Loucy (cell line): ENCODE measurements around the gene TGFBI.

Experiments
- H2AFZ ChIP-seq: fragments of 200-600 bp; sonication (generic); 2 replicates; pipeline ENCODE4 v1.6.0; 2016; ENCODE audit warnings: antibody characterized with exemption, mild to moderate bottlenecking, low read length, moderate library complexity
- H3F3A ChIP-seq: fragments of 200-600 bp; 2 replicates; pipeline ENCODE4 v1.6.0; 2016; ENCODE audit warnings: antibody characterized with exemption, low read depth, mild to moderate bottlenecking
- H3K27me3 ChIP-seq: fragments of 200-600 bp; sonication (generic); 2 replicates; pipeline ENCODE4 v1.6.1; 2014; ENCODE audit warnings: low read length, mild to moderate bottlenecking; ENCODE audit not compliant: insufficient read depth, poor library complexity, severe bottlenecking
- H3K36me3 ChIP-seq: fragments of 200-600 bp; sonication (generic); 2 replicates; pipeline ENCODE4 v1.6.1; 2016; ENCODE audit warnings: low read length; ENCODE audit not compliant: insufficient read depth
- H3K4me1 ChIP-seq: fragments of 200-600 bp; sonication (generic); 2 replicates; pipeline ENCODE4 v1.5.1; 2014; ENCODE audit warnings: low read length, mild to moderate bottlenecking; ENCODE audit not compliant: insufficient read depth, poor library complexity, severe bottlenecking
- H3K4me2 ChIP-seq: fragments of 200-600 bp; sonication (generic); 2 replicates; pipeline ENCODE4 v1.6.0; 2014; ENCODE audit warnings: antibody characterized with exemption, low read length, low read depth, mild to moderate bottlenecking; ENCODE audit not compliant: poor library complexity, severe bottlenecking
- H3K4me3 ChIP-seq: fragments of 200-600 bp; sonication (generic); 2 replicates; pipeline ENCODE4 v1.5.1; 2014; ENCODE audit warnings: low read length, mild to moderate bottlenecking, mixed read lengths; ENCODE audit not compliant: poor library complexity, severe bottlenecking
- H3K79me2 ChIP-seq: fragments of 200-600 bp; sonication (generic); 2 replicates; pipeline ENCODE4 v1.6.1; 2014; ENCODE audit warnings: low read length; ENCODE audit not compliant: insufficient read depth
- H3K9ac ChIP-seq: fragments of 200-600 bp; sonication (generic); 2 replicates; pipeline ENCODE4 v1.6.0; 2014; ENCODE audit warnings: mild to moderate bottlenecking, low read depth, low read length, moderate library complexity; ENCODE audit not compliant: poor library complexity, severe bottlenecking
- H3K9me2 ChIP-seq: fragments of 200-600 bp; sonication (generic); replicated peaks from 2 replicates; pipeline ENCODE4 v1.6.1; 2016; ENCODE audit warnings: low read depth, low read length, mixed read lengths
- H3K9me3 ChIP-seq: fragments of 200-600 bp; sonication (generic); 2 replicates; pipeline ENCODE4 v1.6.1; 2014; ENCODE audit warnings: mild to moderate bottlenecking, antibody characterized with exemption, low read length, low read depth; ENCODE audit not compliant: insufficient read depth
- H4K20me1 ChIP-seq: fragments of 200-600 bp; sonication (generic); 2 replicates; pipeline ENCODE4 v1.6.0; 2014; ENCODE audit warnings: antibody characterized with exemption, low read length, mild to moderate bottlenecking; ENCODE audit not compliant: insufficient read depth, poor library complexity, severe bottlenecking
- CTCF ChIP-seq: fragments of 200-600 bp; sonication (generic); conservative IDR thresholded peaks from 2 replicates; pipeline ENCODE4 v1.5.1; 2014; ENCODE audit warnings: mild to moderate bottlenecking, antibody characterized with exemption, low read length
- EZH2phosphoT487 ChIP-seq: fragments of 200-600 bp; IDR thresholded peaks from 2 replicates; pipeline ENCODE4 v1.6.1; 2018; ENCODE audit warnings: antibody characterized with exemption, mild to moderate bottlenecking, moderate library complexity, borderline replicate concordance

The TGFBI gene

GRCh38 chr5:136039202-136039601, 10.4 kb downstream of the TGFBI start:
- H3K4me1 ChIP-seq = peaks cover 63% of the 10 kb centered on the region
- H3K4me3 ChIP-seq = no peak overlapping the region
- no peaks in the 10 kb centered on the region for H4K20me1 ChIP-seq
- H3K9me3 ChIP-seq = peaks cover 4% of the 10 kb centered on the region; the same call in 1 of the 2 replicates
- TF ChIP-seq EZH2phosphoT487 = no peak
- TF ChIP-seq CTCF = peak; percentile 28; the same call in 1 of the 2 replicates
- no peaks in the 10 kb centered on the region for H3K79me2 ChIP-seq
- peaks cover 5% of the 10 kb centered on the region; the same call in 1 of the 2 replicates for H3F3A ChIP-seq
- H3K4me2 ChIP-seq = no peak overlapping the region
- H3K27me3 ChIP-seq = no peaks in the 10 kb centered on the region
- H3K36me3 ChIP-seq = no peaks in the 10 kb centered on the region
- H3K9ac ChIP-seq = no peak overlapping the region
- H3K9me2 ChIP-seq = no peaks in the 10 kb centered on the region
- no peak overlapping the region for H2AFZ ChIP-seq

DNA sequence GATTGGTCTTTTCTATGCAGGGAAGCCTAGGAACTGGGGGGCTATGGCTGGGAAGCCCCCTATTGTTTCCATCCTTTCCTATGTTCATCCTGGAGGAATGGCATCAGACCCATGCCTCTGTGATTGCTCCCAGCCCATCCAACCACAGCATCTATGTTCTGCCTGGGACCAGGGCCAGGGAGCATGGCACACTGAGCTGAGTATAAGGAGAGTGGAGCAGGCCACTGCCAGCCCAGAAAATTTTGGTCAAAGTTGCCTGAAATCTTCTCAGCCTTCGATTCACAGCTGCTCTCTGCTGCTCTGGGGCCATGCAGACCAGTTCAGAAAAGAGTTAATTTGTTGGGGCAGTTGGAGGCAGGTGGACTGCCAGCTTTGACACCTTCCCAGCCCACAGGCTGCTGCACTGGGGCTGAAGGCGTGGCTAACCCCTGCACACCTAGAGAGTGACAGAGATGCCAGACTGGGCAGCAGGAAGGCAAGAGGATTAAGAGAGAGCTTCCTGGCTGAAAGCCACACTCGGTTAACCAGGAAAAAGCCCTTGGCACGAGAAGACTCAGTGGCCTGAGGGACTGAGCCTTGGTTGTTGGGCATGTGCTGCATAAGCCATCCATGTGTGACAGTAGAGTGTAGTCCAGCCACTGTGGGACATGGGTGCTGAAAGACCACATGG, 12.1 kb downstream of the TGFBI start:
- TF ChIP-seq EZH2phosphoT487 = no peak
- TF ChIP-seq CTCF = no peak

GRCh38 chr5:136042156-136042555, 13.4 kb downstream of the TGFBI start:
- Histone ChIP-seq H3K36me3 (no peaks in the 10 kb centered on the region), H3K9me3 (peaks cover 4% of the 10 kb centered on the region; the same call in 1 of the 2 replicates), H3K4me2 (peak overlapping the region; percentile 66), H2AFZ (no peak overlapping the region), H3K4me1 (peaks cover 49% of the 10 kb centered on the region), H3K9me2 (no peaks in the 10 kb centered on the region), H3K4me3 (peak overlapping the region; percentile 37), H3K27me3 (no peaks in the 10 kb centered on the region), H3K9ac (no peak overlapping the region), H4K20me1 (no peaks in the 10 kb centered on the region), H3K79me2 (no peaks in the 10 kb centered on the region), H3F3A (no peaks in the 10 kb centered on the region)
- no peak for TF ChIP-seq EZH2phosphoT487
- TF ChIP-seq CTCF = no peak

More for the DNA sequence above, 12.1 kb downstream of the TGFBI start:
- H3K36me3 ChIP-seq = no peaks in the 10 kb centered on the region
- H3K9ac ChIP-seq = no peak overlapping the region
- H3F3A ChIP-seq = peaks cover 5% of the 10 kb centered on the region; the same call in 1 of the 2 replicates
- H4K20me1 ChIP-seq = no peaks in the 10 kb centered on the region
- H3K4me2 ChIP-seq = peak overlapping the region; percentile 12
- H3K4me1 ChIP-seq = peaks cover 60% of the 10 kb centered on the region
- H2AFZ ChIP-seq = no peak overlapping the region
- no peaks in the 10 kb centered on the region for H3K27me3 ChIP-seq
- no peaks in the 10 kb centered on the region for H3K79me2 ChIP-seq
- H3K9me2 ChIP-seq = no peaks in the 10 kb centered on the region
- no peak overlapping the region for H3K4me3 ChIP-seq
- peaks cover 4% of the 10 kb centered on the region; the same call in 1 of the 2 replicates for H3K9me3 ChIP-seq
